AG10803 (cell line): ENCODE data around the gene CIB4.

Experiments used
- DNase-seq: peaks from one replicate; pipeline ENCODE4 v3.0.0; 2010; ENCODE audit warnings: low read depth
- H3K4me3 ChIP-seq: 2 replicates; pipeline ENCODE4 v1.5.1; 2011; ENCODE audit warnings: mild to moderate bottlenecking, low read length, control low read depth
- TF ChIP-seq, protein P1 (sequence below): conservative IDR thresholded peaks from 2 replicates; pipeline ENCODE4 v1.5.1; 2011; ENCODE audit warnings: mild to moderate bottlenecking, low read length, control low read depth, inconsistent platforms

CIB4 gene

GRCh38 chr2:26582890-26583289, 58.3 kb downstream of the CIB4 start:
- TF ChIP-seq, protein P1, sequence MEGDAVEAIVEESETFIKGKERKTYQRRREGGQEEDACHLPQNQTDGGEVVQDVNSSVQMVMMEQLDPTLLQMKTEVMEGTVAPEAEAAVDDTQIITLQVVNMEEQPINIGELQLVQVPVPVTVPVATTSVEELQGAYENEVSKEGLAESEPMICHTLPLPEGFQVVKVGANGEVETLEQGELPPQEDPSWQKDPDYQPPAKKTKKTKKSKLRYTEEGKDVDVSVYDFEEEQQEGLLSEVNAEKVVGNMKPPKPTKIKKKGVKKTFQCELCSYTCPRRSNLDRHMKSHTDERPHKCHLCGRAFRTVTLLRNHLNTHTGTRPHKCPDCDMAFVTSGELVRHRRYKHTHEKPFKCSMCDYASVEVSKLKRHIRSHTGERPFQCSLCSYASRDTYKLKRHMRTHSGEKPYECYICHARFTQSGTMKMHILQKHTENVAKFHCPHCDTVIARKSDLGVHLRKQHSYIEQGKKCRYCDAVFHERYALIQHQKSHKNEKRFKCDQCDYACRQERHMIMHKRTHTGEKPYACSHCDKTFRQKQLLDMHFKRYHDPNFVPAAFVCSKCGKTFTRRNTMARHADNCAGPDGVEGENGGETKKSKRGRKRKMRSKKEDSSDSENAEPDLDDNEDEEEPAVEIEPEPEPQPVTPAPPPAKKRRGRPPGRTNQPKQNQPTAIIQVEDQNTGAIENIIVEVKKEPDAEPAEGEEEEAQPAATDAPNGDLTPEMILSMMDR = no peak
- no peak for DNase-seq
- no peak overlapping the region for H3K4me3 ChIP-seq

GRCh38 chr2:26581991-26582842, 58.9 kb downstream of the CIB4 start:
- TF ChIP-seq, protein P1 = no peak
- DNase-seq = no peak

GRCh38 chr2:26581266-26581990, 59.7 kb downstream of the CIB4 start:
- no peak overlapping the region for H3K4me3 ChIP-seq
- no peak for DNase-seq
- TF ChIP-seq, protein P1 = no peak

More at GRCh38 chr2:26581991-26582842, 58.9 kb downstream of the CIB4 start:
- no peak overlapping the region for H3K4me3 ChIP-seq

DNA sequence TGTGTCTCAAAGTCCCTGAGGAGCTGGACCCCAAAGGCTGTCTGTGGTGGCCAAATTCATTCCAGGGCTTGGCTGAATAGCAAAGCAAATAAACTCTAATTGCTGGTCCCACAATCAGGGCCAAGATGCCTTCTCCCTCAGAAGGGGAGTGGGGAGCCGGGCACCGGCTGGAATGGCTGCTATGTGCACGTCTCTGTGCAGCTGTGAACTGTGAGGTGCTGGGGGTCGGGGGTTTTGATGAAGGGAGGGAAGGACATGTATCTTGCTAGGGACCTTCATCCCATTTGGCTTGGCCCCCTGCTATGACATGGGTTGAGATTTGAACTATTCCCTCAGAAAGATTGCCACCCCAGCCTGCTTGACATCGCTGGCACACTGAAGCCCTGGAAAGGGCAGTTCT, 60.4 kb downstream of the CIB4 start:
- no peak for DNase-seq
- TF ChIP-seq, protein P1 = no peak

DNA sequence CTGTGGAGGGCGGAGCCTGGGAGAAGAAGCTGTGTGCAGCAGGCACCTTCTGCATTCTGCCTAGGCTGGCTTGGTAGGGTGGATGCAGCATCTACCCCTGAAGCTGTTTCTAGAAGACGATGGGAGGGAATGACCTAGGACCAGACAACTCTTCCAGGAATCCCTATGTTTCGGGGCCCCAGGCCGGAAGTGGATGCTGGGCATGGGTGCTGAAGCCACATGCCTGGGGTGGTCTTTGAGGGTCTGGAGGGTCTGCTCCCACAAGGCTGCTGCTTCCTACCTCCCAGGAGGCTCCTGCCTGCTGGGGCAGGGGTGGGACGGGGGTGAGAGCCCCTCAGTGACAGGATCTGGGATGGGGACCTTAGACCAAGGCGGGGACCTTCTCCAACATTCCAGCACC, 61.0 kb downstream of the CIB4 start:
- no peak for DNase-seq

More for the DNA sequence above, 60.4 kb downstream of the CIB4 start:
- no peak overlapping the region for H3K4me3 ChIP-seq

DNA sequence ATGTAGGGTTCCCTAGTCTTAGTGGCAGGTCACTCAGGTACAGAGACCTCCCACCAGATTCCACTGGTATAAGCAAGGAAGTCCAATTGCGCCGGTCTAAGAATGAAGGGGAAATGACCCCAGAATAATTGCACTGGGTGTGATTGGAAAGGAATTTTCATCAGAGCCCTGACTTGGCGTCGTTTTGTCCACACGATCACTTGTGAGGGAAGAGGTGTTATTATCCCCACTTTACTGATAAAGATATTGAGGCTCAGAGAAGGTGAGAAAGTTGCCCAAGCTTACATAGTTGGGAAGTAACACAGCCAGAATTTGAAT, 61.5 kb downstream of the CIB4 start:
- no peak for DNase-seq
- H3K4me3 ChIP-seq = no peak overlapping the region
- TF ChIP-seq, protein P1 = no peak

More for the DNA sequence above, 61.0 kb downstream of the CIB4 start:
- no peak overlapping the region for H3K4me3 ChIP-seq
- TF ChIP-seq, protein P1 = no peak
